CD8-positive, alpha-beta memory T cell (primary cell): ENCODE measurements around the gene CR2. TPM values are rescaled to one million over a fixed set of nuclear protein-coding genes. Genes with fewer than 3 reads are reported as not detected.

Source experiments
- CTCF ChIA-PET: fragments of 350-600 bp; sonication (Branson Sonifier 250); formaldehyde crosslinking; loops from one replicate; lab custom pipeline; 2021; ENCODE audit warnings: antibody characterized with exemption; lab: Charles Lee
- POLR2A ChIA-PET: fragments of 350-600 bp; sonication (Branson Sonifier 250); formaldehyde crosslinking; loops from one replicate; lab custom pipeline; 2021; ENCODE audit warnings: antibody characterized with exemption; lab: Charles Lee
- DNase-seq, 5 donors: peaks; one replicate each; pipeline versions ENCODE4 v3.0.0 to v3.0.0-alpha.2; 2020 to 2022; ENCODE audit warnings: mixed read lengths in 1 of 5
- H3K27ac ChIP-seq: one replicate; pipeline ENCODE4 v1.7.0; 2013; ENCODE audit warnings: low read depth, mild to moderate bottlenecking, low read length, moderate library complexity
- H3K27me3 ChIP-seq: 2 replicates; pipeline ENCODE4 v1.7.0; 2013; ENCODE audit warnings: low read length, mild to moderate bottlenecking; ENCODE audit not compliant: insufficient read depth, poor library complexity, severe bottlenecking
- H3K36me3 ChIP-seq: 2 replicates; pipeline ENCODE4 v1.7.0; 2013; ENCODE audit warnings: mild to moderate bottlenecking, low read length, moderate library complexity; ENCODE audit not compliant: insufficient read depth
- H3K4me1 ChIP-seq: 2 replicates; pipeline ENCODE4 v1.7.0; 2013; ENCODE audit warnings: mild to moderate bottlenecking, low read length, moderate library complexity; ENCODE audit not compliant: insufficient read depth
- H3K4me3 ChIP-seq: 2 replicates; pipeline ENCODE4 v1.7.0; 2013; ENCODE audit warnings: mild to moderate bottlenecking, low read length
- H3K9me3 ChIP-seq: 2 replicates; pipeline ENCODE4 v1.7.0; 2013; ENCODE audit warnings: mild to moderate bottlenecking, low read length
- H3K27ac Mint-ChIP-seq, 8 donors: one replicate each; pipeline ENCODE4 v1.8.0; 2020 to 2021; ENCODE audit warnings: mixed read lengths in 8 of 8, mild to moderate bottlenecking in 6 of 8, inconsistent platforms in 3 of 8, moderate library complexity in 3 of 8
- H3K27me3 Mint-ChIP-seq, 2 donors: one replicate each; pipeline ENCODE4 v1.8.0; 2020 to 2021; ENCODE audit warnings: mixed read lengths in 2 of 2, mild to moderate bottlenecking in 1 of 2, moderate library complexity in 1 of 2
- H3K36me3 Mint-ChIP-seq, 3 donors: one replicate each; pipeline ENCODE4 v1.8.0; 2020 to 2021; ENCODE audit warnings: mixed read lengths in 3 of 3, inconsistent platforms in 1 of 3, mild to moderate bottlenecking in 1 of 3
- H3K4me1 Mint-ChIP-seq, 3 donors: one replicate each; pipeline ENCODE4 v1.8.0; 2020 to 2021; ENCODE audit warnings: mixed read lengths in 3 of 3, inconsistent platforms in 1 of 3, mild to moderate bottlenecking in 1 of 3
- H3K4me3 Mint-ChIP-seq, 7 donors: one replicate each; pipeline ENCODE4 v1.8.0; 2020 to 2021; ENCODE audit warnings: mixed read lengths in 7 of 7, mild to moderate bottlenecking in 6 of 7, moderate library complexity in 4 of 7, inconsistent platforms in 2 of 7
- H3K9me3 Mint-ChIP-seq, 5 donors: one replicate each; pipeline ENCODE4 v1.8.0; 2020 to 2022; ENCODE audit warnings: mixed read lengths in 5 of 5, mild to moderate bottlenecking in 3 of 5, moderate library complexity in 2 of 5, inconsistent platforms in 1 of 5
- polyA plus RNA-seq: library from polyadenylated mRNA; unstranded; fragments of 300-500 nt; fragmentation: Illumina TruSeq; gene quantifications from one replicate; pipeline ENCODE4 v1.2.3, GENCODE V29; 2021
- total RNA-seq, 2 experiments: library from RNA; stranded (reverse); gene quantifications; one replicate each; pipeline ENCODE4 v1.2.3, GENCODE V29; 2021

CR2 gene
- total and polyA plus RNA-seq, 3 experiments from 2014 or later = 1.6 to 2.2 (median 1.6) TPM

DNA sequence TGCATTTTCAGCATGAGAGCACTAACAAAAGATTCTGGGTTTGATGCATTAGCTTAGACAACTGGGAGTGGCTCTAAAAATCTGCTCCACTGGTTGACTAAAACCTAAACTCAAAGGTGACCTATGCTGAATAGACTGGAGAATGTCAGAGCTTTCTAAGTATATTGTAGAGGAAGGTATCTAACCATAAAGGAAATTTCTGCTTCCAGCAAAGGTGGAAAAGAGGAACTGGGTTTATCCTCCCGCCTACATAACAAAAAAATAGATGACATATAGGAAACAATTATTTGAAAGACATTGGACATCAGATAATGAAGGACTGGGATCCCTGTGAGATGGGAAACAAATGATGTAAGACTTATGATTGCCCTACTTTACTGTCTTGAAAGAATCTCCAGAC lies 35.8 kb upstream of the CR2 start:
- ChIA-PET POLR2A (no interaction called here), CTCF (interaction anchor here (1.2 kb wide), 1 partner anchor 13 kb away, joined by 5 read pairs; no protein-coding TSS in a partner anchor)
- Histone ChIP-seq H3K9me3 (no peaks in the 10 kb centered on the region), H3K4me3 (no peak overlapping the region), H3K27ac (no peak overlapping the region), H3K36me3 (no peaks in the 10 kb centered on the region), H3K27me3 (no peaks in the 10 kb centered on the region), H3K4me1 (no peaks in the 10 kb centered on the region)
- peaks cover 5 to 16% of the 10 kb centered on the region in 2 donors for H3K27me3 Mint-ChIP-seq
- no peak overlapping the region for H3K4me3 Mint-ChIP-seq
- H3K4me1 Mint-ChIP-seq = no peaks in the 10 kb centered on the region
- H3K36me3 Mint-ChIP-seq = peaks cover 0 to 5% (median 2%) of the 10 kb centered on the region in 3 donors
- H3K27ac Mint-ChIP-seq = no peak overlapping the region
- DNase-seq = no peak
- peaks cover 11 to 23% (median 12%) of the 10 kb centered on the region in 5 donors for H3K9me3 Mint-ChIP-seq

DNA sequence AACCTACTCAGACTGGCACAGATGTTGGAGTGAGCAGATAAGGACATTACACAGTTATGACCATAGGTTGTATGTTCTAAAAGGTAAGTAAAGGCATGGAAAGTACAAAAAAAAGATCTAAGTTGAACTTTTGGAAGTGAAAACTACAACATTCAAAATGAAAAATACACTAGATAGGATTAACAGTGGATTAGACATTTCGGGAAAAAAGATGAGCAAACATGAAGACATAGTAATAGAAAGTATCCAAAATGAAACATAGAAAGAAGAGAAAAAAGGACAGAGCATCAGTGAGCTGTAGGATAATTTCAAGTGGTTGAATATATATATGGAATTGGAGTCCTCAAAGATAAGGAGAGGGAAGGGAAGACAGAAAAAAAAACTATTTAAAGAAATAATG lies 34.0 kb upstream of the CR2 start:
- no peaks in the 10 kb centered on the region for H3K36me3 ChIP-seq
- peaks cover 4 to 20% of the 10 kb centered on the region in 2 donors for H3K27me3 Mint-ChIP-seq
- no peaks in the 10 kb centered on the region for H3K27me3 ChIP-seq
- ChIA-PET POLR2A (no interaction called here), CTCF (interaction anchor here (1.3 kb wide), 1 partner anchor 15 kb away, joined by 4 read pairs; no protein-coding TSS in a partner anchor)
- H3K4me3 ChIP-seq = no peak overlapping the region
- no peaks in the 10 kb centered on the region for H3K9me3 ChIP-seq
- H3K27ac ChIP-seq = no peak overlapping the region
- H3K4me1 Mint-ChIP-seq = no peaks in the 10 kb centered on the region
- no peak overlapping the region for H3K4me3 Mint-ChIP-seq
- peaks cover 11 to 23% (median 12%) of the 10 kb centered on the region in 5 donors for H3K9me3 Mint-ChIP-seq
- H3K36me3 Mint-ChIP-seq = peaks cover 0 to 5% (median 2%) of the 10 kb centered on the region in 3 donors
- DNase-seq = no peak
- no peak overlapping the region for H3K27ac Mint-ChIP-seq
- no peaks in the 10 kb centered on the region for H3K4me1 ChIP-seq

DNA sequence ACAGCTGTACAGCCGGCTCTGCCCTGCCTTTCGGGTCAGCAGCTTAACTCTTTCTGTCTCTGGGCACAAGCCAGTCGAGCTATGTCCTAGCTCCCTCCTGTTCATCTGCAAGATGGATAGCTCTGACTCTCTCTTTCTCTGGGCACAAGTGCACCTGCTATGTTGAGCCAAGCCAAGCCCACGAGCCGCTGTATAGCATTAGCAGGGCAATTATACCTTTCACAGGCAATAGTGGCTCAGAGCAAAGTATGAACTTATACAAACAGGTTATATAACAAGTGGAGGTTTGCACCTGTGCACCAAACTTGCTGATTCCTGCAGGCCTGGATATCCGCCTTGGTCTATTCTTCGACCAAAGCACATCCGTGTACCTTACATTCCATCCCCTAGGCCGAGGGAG lies 33.0 kb upstream of the CR2 start:
- H3K27me3 Mint-ChIP-seq = peaks cover 5 to 27% of the 10 kb centered on the region in 2 donors
- no peak overlapping the region for H3K4me3 Mint-ChIP-seq
- Histone ChIP-seq H3K4me3 (no peak overlapping the region), H3K27ac (no peak overlapping the region), H3K36me3 (no peaks in the 10 kb centered on the region), H3K4me1 (no peaks in the 10 kb centered on the region), H3K27me3 (no peaks in the 10 kb centered on the region), H3K9me3 (no peaks in the 10 kb centered on the region)
- ChIA-PET POLR2A (no interaction called here), CTCF (interaction anchor here (0.8 to 1.3 kb wide), 2 partner anchors 16 to 337 kb away, joined by 3 to 4 read pairs; no protein-coding TSS in a partner anchor)
- no peak for DNase-seq
- H3K4me1 Mint-ChIP-seq = no peaks in the 10 kb centered on the region
- H3K9me3 Mint-ChIP-seq = peaks cover 11 to 23% (median 12%) of the 10 kb centered on the region in 5 donors
- no peak overlapping the region for H3K27ac Mint-ChIP-seq
- H3K36me3 Mint-ChIP-seq = peaks cover 0 to 5% (median 2%) of the 10 kb centered on the region in 3 donors

DNA sequence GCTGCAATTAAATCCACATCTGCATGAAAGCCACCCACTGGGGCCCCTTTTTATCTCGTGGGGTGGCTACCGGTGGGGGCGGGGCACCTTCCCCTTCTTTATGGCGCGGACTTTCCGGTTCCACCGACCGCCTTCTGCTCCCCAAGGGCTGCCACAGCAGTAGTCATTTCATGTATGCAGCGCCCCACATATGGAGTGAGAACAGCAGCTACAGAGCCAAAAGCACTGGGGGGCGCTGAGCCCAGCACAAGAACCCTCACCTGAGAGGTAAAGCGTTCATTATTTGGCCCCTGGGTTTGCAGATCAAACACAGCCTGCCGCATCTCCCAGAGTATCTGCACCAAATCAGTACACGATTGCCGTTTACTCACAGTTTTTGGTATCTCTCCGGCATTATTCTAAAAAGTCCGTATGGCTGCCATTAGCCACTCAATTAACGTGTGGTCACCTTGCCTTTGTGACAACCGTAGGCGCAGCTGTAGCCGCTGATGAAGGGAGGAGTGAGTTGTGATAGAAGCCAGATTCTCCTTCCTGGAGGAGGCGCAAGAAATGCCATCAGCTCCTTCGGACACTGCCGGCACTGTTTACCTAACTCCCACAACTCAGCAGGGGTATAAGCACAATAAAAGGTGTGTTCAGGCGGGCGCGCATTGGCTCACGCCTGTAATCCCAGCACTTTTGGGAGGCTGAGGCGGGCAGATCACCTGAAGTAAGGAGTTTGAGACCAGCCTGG lies 30.4 kb upstream of the CR2 start:
- Mint-ChIP-seq H3K27me3 (peaks cover 3 to 34% of the 10 kb centered on the region in 2 donors), H3K36me3 (peaks cover 0 to 5% (median 2%) of the 10 kb centered on the region in 3 donors), H3K4me1 (no peaks in the 10 kb centered on the region), H3K4me3 (no peak overlapping the region), H3K27ac (no peak overlapping the region), H3K9me3 (peaks cover 9 to 21% (median 12%) of the 10 kb centered on the region in 5 donors)
- Histone ChIP-seq H3K9me3 (no peaks in the 10 kb centered on the region), H3K27ac (no peak overlapping the region), H3K4me1 (no peaks in the 10 kb centered on the region), H3K36me3 (no peaks in the 10 kb centered on the region), H3K4me3 (no peak overlapping the region), H3K27me3 (no peaks in the 10 kb centered on the region)
- ChIA-PET CTCF (no interaction called here), POLR2A (no interaction called here)
- no peak for DNase-seq

DNA sequence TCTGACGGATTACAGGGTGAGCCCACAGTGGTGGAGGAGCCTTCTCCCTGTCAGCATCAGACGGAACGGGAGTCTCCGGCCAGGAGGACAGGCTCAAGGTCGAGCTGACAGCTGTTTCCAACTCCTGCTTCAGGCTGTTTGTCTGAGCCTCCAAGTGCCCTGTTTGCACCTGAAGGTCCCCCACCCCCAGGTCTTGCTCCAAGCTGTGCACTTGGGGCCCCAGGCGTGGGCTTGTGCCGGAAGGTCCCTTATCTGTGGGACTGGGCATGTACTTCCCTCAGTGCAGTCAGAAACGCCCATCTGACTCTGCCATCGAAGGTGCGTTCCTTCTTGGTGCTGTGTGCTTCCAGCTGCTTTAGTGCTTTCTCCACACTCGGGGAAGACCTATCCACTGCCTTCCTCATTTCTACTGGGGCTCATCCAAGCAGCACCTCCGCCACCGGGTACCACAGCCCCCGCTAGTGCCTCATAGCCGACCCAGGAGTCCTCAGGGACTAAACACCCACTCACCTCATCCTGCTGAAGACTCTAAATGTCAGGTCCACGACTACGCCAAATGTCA lies 29.5 kb upstream of the CR2 start:
- H3K36me3 ChIP-seq = no peaks in the 10 kb centered on the region
- DNase-seq = no peak
- H3K27me3 Mint-ChIP-seq = peaks cover 3 to 39% of the 10 kb centered on the region in 2 donors
- H3K4me3 Mint-ChIP-seq = no peak overlapping the region
- H3K9me3 Mint-ChIP-seq = peaks cover 7 to 13% (median 8%) of the 10 kb centered on the region in 5 donors
- H3K9me3 ChIP-seq = no peaks in the 10 kb centered on the region
- H3K4me1 Mint-ChIP-seq = no peaks in the 10 kb centered on the region
- H3K36me3 Mint-ChIP-seq = peaks cover 0 to 5% (median 2%) of the 10 kb centered on the region in 3 donors
- no peaks in the 10 kb centered on the region for H3K27me3 ChIP-seq
- no peak overlapping the region for H3K27ac Mint-ChIP-seq
- CTCF ChIA-PET = no interaction called here
- H3K4me3 ChIP-seq = no peak overlapping the region
- H3K4me1 ChIP-seq = no peaks in the 10 kb centered on the region
- no peak overlapping the region for H3K27ac ChIP-seq
- POLR2A ChIA-PET = no interaction called here

DNA sequence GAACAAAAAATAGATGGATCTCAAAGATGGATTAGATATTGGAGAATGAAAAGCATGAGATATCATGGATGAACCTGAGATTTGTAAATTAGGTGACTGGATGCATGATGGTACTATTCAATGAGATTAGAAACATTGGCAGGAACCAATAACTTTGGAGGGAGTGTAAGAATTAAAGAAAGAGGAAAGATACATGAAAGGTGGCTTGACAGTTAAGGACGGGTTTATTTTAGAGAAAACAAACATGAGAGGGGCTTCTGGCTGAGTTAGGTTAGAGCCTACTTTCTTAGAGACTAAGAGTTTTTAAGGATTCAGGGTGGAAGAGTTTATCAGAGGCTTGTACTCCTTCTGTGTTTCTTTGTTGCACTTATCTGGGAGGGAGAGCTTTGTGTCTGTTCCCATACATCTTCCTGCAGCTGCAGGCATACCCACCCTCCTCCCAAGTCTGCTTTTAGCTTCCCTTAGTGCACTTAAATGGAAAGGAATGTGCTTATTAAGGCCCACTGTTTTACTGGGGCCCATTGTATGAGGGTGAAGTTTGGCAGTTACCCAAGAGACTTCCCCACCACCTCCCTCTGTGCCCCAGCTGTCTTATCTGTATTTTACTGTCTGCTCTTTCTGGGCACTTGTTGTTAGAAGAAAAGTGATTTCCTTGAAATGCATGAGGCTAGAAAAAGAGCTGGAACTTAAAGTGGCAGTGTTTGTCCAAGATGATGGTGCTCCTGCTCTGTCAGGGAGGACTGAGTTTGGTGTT lies 26.1 kb upstream of the CR2 start:
- Mint-ChIP-seq H3K4me3 (no peak overlapping the region), H3K27ac (no peak overlapping the region), H3K36me3 (no peaks in the 10 kb centered on the region), H3K27me3 (peaks cover 3 to 39% of the 10 kb centered on the region in 2 donors), H3K4me1 (no peaks in the 10 kb centered on the region), H3K9me3 (no peaks in the 10 kb centered on the region)
- no peak overlapping the region for H3K27ac ChIP-seq
- no peak overlapping the region for H3K4me3 ChIP-seq
- H3K27me3 ChIP-seq = no peaks in the 10 kb centered on the region
- no peaks in the 10 kb centered on the region for H3K9me3 ChIP-seq
- no peak for DNase-seq
- ChIA-PET CTCF (no interaction called here), POLR2A (no interaction called here)
- no peaks in the 10 kb centered on the region for H3K36me3 ChIP-seq
- no peaks in the 10 kb centered on the region for H3K4me1 ChIP-seq

DNA sequence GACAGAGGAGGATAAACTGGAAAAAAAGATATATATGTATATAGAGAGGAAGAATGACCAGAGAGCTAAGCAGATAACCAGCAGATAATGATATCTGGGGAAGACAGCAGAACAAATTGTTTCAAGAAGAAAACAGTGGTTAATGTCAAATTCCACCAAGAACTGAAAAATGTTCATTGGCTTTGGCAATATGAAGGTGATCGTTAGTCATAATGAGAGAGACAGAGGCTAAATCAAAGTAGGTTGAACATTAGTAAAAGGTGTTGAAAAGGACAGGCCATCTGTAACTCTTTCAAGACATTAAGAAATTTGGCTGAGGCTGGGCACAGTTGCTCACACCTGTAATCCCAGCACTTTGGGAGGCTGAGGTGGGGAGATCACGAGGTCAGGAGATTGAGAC lies 25.3 kb upstream of the CR2 start:
- H3K27ac Mint-ChIP-seq = no peak overlapping the region
- ChIA-PET CTCF (no interaction called here), POLR2A (no interaction called here)
- Histone ChIP-seq H3K27me3 (no peaks in the 10 kb centered on the region), H3K27ac (no peak overlapping the region), H3K36me3 (no peaks in the 10 kb centered on the region), H3K4me1 (no peaks in the 10 kb centered on the region), H3K9me3 (no peaks in the 10 kb centered on the region), H3K4me3 (no peak overlapping the region)
- H3K36me3 Mint-ChIP-seq = no peaks in the 10 kb centered on the region
- no peak overlapping the region for H3K4me3 Mint-ChIP-seq
- no peaks in the 10 kb centered on the region for H3K9me3 Mint-ChIP-seq
- peaks cover 3 to 40% of the 10 kb centered on the region in 2 donors for H3K27me3 Mint-ChIP-seq
- DNase-seq = no peak
- no peaks in the 10 kb centered on the region for H3K4me1 Mint-ChIP-seq

DNA sequence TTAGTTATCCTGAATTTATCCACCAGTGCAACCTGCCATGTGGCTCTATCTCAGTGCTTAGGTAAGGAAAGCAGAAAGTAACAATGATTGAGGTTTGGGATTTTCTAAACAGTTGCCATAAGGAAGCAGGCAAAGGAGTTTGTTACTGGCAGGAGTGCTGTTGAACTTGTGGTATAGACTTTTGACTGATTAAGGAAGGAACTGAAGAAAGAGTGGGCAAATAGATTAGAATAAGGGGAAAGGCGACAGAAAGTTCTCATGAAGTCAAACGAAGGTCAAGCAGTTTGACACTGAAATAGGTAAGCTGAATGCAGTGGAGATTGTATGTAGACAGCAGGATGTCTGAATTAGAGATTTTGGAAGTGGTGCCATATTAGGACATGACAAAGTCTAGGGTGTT lies 24.2 kb upstream of the CR2 start:
- H3K9me3 ChIP-seq = no peaks in the 10 kb centered on the region
- no peaks in the 10 kb centered on the region for H3K27me3 ChIP-seq
- H3K27ac ChIP-seq = no peak overlapping the region
- DNase-seq = no peak
- Mint-ChIP-seq H3K27ac (no peak overlapping the region), H3K36me3 (no peaks in the 10 kb centered on the region), H3K27me3 (peaks cover 3 to 46% of the 10 kb centered on the region in 2 donors), H3K9me3 (no peaks in the 10 kb centered on the region), H3K4me3 (no peak overlapping the region), H3K4me1 (no peaks in the 10 kb centered on the region)
- H3K4me3 ChIP-seq = no peak overlapping the region
- ChIA-PET CTCF (no interaction called here), POLR2A (no interaction called here)
- H3K4me1 ChIP-seq = no peaks in the 10 kb centered on the region
- H3K36me3 ChIP-seq = no peaks in the 10 kb centered on the region
